Loucy (cell line): Measurements from ENCODE around the gene PAM16.

Experiments used
- H2AFZ ChIP-seq: fragments of 200-600 bp; sonication (generic); 2 replicates; pipeline ENCODE4 v1.6.0; 2016; ENCODE audit warnings: antibody characterized with exemption, mild to moderate bottlenecking, low read length, moderate library complexity
- H3F3A ChIP-seq: fragments of 200-600 bp; 2 replicates; pipeline ENCODE4 v1.6.0; 2016; ENCODE audit warnings: antibody characterized with exemption, low read depth, mild to moderate bottlenecking
- H3K27me3 ChIP-seq: fragments of 200-600 bp; sonication (generic); 2 replicates; pipeline ENCODE4 v1.6.1; 2014; ENCODE audit warnings: low read length, mild to moderate bottlenecking; ENCODE audit not compliant: insufficient read depth, poor library complexity, severe bottlenecking
- H3K36me3 ChIP-seq: fragments of 200-600 bp; sonication (generic); 2 replicates; pipeline ENCODE4 v1.6.1; 2016; ENCODE audit warnings: low read length; ENCODE audit not compliant: insufficient read depth
- H3K4me1 ChIP-seq: fragments of 200-600 bp; sonication (generic); 2 replicates; pipeline ENCODE4 v1.5.1; 2014; ENCODE audit warnings: low read length, mild to moderate bottlenecking; ENCODE audit not compliant: insufficient read depth, poor library complexity, severe bottlenecking
- H3K4me2 ChIP-seq: fragments of 200-600 bp; sonication (generic); 2 replicates; pipeline ENCODE4 v1.6.0; 2014; ENCODE audit warnings: antibody characterized with exemption, low read length, low read depth, mild to moderate bottlenecking; ENCODE audit not compliant: poor library complexity, severe bottlenecking
- H3K4me3 ChIP-seq: fragments of 200-600 bp; sonication (generic); 2 replicates; pipeline ENCODE4 v1.5.1; 2014; ENCODE audit warnings: low read length, mild to moderate bottlenecking, mixed read lengths; ENCODE audit not compliant: poor library complexity, severe bottlenecking
- H3K79me2 ChIP-seq: fragments of 200-600 bp; sonication (generic); 2 replicates; pipeline ENCODE4 v1.6.1; 2014; ENCODE audit warnings: low read length; ENCODE audit not compliant: insufficient read depth
- H3K9ac ChIP-seq: fragments of 200-600 bp; sonication (generic); 2 replicates; pipeline ENCODE4 v1.6.0; 2014; ENCODE audit warnings: mild to moderate bottlenecking, low read depth, low read length, moderate library complexity; ENCODE audit not compliant: poor library complexity, severe bottlenecking
- H3K9me2 ChIP-seq: fragments of 200-600 bp; sonication (generic); replicated peaks from 2 replicates; pipeline ENCODE4 v1.6.1; 2016; ENCODE audit warnings: low read depth, low read length, mixed read lengths
- H3K9me3 ChIP-seq: fragments of 200-600 bp; sonication (generic); 2 replicates; pipeline ENCODE4 v1.6.1; 2014; ENCODE audit warnings: mild to moderate bottlenecking, antibody characterized with exemption, low read length, low read depth; ENCODE audit not compliant: insufficient read depth
- H4K20me1 ChIP-seq: fragments of 200-600 bp; sonication (generic); 2 replicates; pipeline ENCODE4 v1.6.0; 2014; ENCODE audit warnings: antibody characterized with exemption, low read length, mild to moderate bottlenecking; ENCODE audit not compliant: insufficient read depth, poor library complexity, severe bottlenecking
- EZH2phosphoT487 ChIP-seq: fragments of 200-600 bp; IDR thresholded peaks from 2 replicates; pipeline ENCODE4 v1.6.1; 2018; ENCODE audit warnings: antibody characterized with exemption, mild to moderate bottlenecking, moderate library complexity, borderline replicate concordance
- TF ChIP-seq, protein P1 (sequence below): fragments of 200-600 bp; sonication (generic); conservative IDR thresholded peaks from 2 replicates; pipeline ENCODE4 v1.5.1; 2014; ENCODE audit warnings: mild to moderate bottlenecking, antibody characterized with exemption, low read length

Gene PAM16

DNA sequence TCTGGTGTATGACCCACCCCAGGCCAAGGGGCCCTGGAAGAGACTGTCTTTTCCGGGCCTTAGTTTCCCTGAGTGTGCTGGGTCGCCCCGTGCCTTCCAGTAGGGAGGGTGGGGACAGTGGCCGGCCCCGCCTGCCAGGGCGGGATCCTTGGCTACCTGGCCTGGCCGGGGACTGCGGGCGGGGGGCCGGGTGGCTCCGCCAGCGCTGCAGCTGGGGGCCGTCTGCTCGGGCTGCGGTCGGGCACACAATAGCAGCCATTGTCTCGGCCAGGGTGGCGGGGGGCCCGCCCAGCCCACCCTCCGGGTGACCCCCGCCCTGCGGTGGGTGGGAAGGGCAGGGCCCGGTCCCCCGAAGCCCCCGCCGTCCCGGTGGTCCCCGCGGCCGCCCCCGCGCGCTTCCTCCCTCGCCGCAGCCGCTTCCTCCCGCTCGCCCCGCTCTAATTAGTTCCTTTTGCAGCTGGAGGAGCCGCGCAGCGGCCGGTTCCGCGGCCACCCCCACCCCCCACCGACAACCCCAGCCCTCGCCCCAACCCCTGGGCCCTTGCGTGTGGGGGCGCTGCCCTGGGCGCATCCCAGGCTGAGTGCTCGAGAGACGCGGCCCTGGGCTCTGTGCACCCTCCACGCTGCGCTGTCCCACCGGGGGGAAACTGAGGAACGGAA is 23.6 kb downstream of the PAM16 start:
- no peak overlapping the region for H3K4me2 ChIP-seq
- H3K79me2 ChIP-seq, result no peaks in the 10 kb centered on the region
- no peaks in the 10 kb centered on the region for H4K20me1 ChIP-seq
- no peaks in the 10 kb centered on the region for H3K9me2 ChIP-seq
- H3K4me1 ChIP-seq, result no peaks in the 10 kb centered on the region
- no peaks in the 10 kb centered on the region for H3K36me3 ChIP-seq
- no peaks in the 10 kb centered on the region for H3K9me3 ChIP-seq
- no peak overlapping the region for H3K9ac ChIP-seq
- no peaks in the 10 kb centered on the region for H3F3A ChIP-seq
- no peak overlapping the region for H3K4me3 ChIP-seq
- no peaks in the 10 kb centered on the region for H3K27me3 ChIP-seq
- H2AFZ ChIP-seq, result no peak overlapping the region
- no peak for TF ChIP-seq EZH2phosphoT487
- TF ChIP-seq, protein P1, sequence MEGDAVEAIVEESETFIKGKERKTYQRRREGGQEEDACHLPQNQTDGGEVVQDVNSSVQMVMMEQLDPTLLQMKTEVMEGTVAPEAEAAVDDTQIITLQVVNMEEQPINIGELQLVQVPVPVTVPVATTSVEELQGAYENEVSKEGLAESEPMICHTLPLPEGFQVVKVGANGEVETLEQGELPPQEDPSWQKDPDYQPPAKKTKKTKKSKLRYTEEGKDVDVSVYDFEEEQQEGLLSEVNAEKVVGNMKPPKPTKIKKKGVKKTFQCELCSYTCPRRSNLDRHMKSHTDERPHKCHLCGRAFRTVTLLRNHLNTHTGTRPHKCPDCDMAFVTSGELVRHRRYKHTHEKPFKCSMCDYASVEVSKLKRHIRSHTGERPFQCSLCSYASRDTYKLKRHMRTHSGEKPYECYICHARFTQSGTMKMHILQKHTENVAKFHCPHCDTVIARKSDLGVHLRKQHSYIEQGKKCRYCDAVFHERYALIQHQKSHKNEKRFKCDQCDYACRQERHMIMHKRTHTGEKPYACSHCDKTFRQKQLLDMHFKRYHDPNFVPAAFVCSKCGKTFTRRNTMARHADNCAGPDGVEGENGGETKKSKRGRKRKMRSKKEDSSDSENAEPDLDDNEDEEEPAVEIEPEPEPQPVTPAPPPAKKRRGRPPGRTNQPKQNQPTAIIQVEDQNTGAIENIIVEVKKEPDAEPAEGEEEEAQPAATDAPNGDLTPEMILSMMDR, result no peak

DNA sequence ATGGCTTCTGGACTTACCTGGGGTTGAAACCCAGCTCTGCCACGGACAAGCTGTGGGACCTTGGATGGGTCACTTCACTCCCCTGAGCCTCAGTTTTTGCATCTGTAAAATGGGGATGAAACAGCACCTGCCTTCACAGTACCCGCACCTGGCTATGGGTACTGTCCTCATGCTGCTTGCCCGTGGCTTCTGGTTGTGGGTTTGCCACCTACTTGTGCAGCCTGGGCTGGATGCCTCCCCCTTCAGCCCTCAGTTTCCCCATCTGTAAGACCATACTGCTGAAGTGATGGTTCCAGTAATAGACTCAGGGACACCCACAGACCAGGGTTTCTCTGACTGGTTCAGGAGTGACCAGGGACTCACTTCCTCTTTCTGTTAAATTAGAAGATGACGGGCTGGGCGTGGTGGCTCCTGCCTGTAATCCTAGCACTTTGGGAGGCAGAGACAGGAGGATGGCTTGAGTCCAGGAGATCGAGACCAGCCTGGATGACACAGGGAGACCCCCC is 25.8 kb downstream of the PAM16 start:
- Histone ChIP-seq H3K4me2 (no peak overlapping the region), H3K27me3 (no peaks in the 10 kb centered on the region), H3K36me3 (no peaks in the 10 kb centered on the region), H3K9ac (no peak overlapping the region), H3K9me2 (no peaks in the 10 kb centered on the region), H4K20me1 (no peaks in the 10 kb centered on the region), H3K4me3 (no peak overlapping the region), H3K4me1 (no peaks in the 10 kb centered on the region), H2AFZ (no peak overlapping the region), H3F3A (no peaks in the 10 kb centered on the region), H3K9me3 (no peaks in the 10 kb centered on the region), H3K79me2 (no peaks in the 10 kb centered on the region)
- TF ChIP-seq, protein P1, result no peak

DNA sequence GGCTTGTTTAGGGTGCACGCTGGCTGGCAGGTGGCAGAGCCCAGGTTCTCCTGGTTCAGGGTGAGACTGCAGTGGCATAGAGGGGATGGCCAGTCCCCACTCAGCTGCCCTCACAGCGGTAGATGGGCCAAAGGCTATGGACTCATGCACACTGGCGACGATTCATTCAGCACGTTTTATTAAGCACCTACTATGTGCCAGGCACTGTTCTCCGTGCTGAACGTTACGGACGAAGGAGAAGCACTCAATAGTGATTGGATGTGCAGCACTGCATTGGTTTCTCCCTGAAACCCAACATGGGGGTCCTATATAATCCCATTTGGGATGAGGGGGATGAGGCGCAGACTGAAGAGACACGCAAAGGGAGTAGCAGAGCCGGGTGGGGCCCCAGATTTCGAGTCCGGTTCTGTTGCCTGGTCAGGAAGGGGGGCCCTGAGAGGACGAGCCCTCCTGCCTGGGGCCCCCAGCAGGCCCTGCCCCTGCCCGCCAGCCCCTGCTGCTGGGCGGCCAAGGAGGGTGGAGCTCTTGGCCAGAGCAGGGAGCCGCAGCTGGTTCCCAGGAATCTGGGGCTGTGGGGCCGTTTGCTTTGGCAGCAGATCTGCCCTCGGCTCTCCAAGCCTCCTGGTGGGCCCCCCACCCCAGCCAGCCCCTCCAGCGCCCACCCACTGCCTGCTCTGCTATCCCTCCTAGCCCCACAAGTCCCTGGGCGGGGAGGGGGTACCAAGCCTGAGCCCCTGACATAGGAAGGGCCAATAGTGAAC is 26.4 kb downstream of the PAM16 start:
- no peak overlapping the region for H2AFZ ChIP-seq
- no peak overlapping the region for H3K4me3 ChIP-seq
- no peak overlapping the region for H3K9ac ChIP-seq
- H4K20me1 ChIP-seq, result no peaks in the 10 kb centered on the region
- H3K9me2 ChIP-seq, result no peaks in the 10 kb centered on the region
- no peaks in the 10 kb centered on the region for H3F3A ChIP-seq
- no peaks in the 10 kb centered on the region for H3K9me3 ChIP-seq
- H3K79me2 ChIP-seq, result no peaks in the 10 kb centered on the region
- no peak overlapping the region for H3K4me2 ChIP-seq
- H3K4me1 ChIP-seq, result no peaks in the 10 kb centered on the region
- H3K36me3 ChIP-seq, result no peaks in the 10 kb centered on the region
- TF ChIP-seq, protein P1, result no peak
- no peak for TF ChIP-seq EZH2phosphoT487
- no peaks in the 10 kb centered on the region for H3K27me3 ChIP-seq
